Esophagus squamous epithelium (tissue), 5 donors: ENCODE measurements around the gene PCDH9. TPM values are rescaled to one million over a fixed set of nuclear protein-coding genes. Genes with fewer than 3 reads are reported as not detected.

Source experiments
- DNase-seq: peaks from one replicate; lab custom pipeline; 2025; lab: John Stamatoyannopoulos, UW
- H3K27ac ChIP-seq, 4 donors: fragments of 200-600 bp; sonication (generic); one replicate each; pipeline ENCODE4 v1.5.1; 2016 to 2019; ENCODE audit warnings: mild to moderate bottlenecking in 1 of 4
- H3K27me3 ChIP-seq, 4 donors: fragments of 200-600 bp; sonication (generic); 1 replicate in 3 of 4; 2 replicates in 1 of 4; pipeline versions ENCODE4 v1.5.1 to v1.6.0; 2017 to 2021; ENCODE audit warnings: antibody characterized with exemption in 1 of 4
- H3K36me3 ChIP-seq, 3 donors: fragments of 200-600 bp; sonication (generic); one replicate each; pipeline ENCODE4 v1.5.1; 2016 to 2019
- H3K4me1 ChIP-seq, 3 donors: fragments of 200-600 bp; sonication (generic); one replicate each; pipeline ENCODE4 v1.5.1; 2017 to 2019
- H3K4me3 ChIP-seq, 4 donors: fragments of 200-600 bp; sonication (generic); 1 replicate in 3 of 4; 2 replicates in 1 of 4; pipeline ENCODE4 v1.5.1; 2016 to 2019; ENCODE audit warnings: mild to moderate bottlenecking in 2 of 4, moderate library complexity in 1 of 4
- H3K9me3 ChIP-seq, 3 donors: fragments of 200-600 bp; sonication (generic); one replicate each; pipeline ENCODE4 v1.5.1; 2016 to 2019
- POLR2A ChIP-seq, 4 donors: fragments of 450-650 bp; IDR thresholded peaks; one replicate each; pipeline ENCODE4 v1.6.1; 2017; ENCODE audit warnings: antibody characterized with exemption in 4 of 4, mild to moderate bottlenecking in 4 of 4, moderate library complexity in 3 of 4
- WGBS, 2 donors: methylation state at CpG; one replicate each; pipeline ENCODE4 v1.1.5; 2018; 5-methylcytosine and 5-hydroxymethylcytosine counted together
- intact Hi-C: fragments of 100-400 bp; cut with DNase I; formaldehyde crosslinking; loops from one replicate; pipeline ENCODE4 v1.15.0; 2022
- total RNA-seq, 4 donors: library from RNA; depleted of rRNA; stranded (reverse); fragments of >200 nt; gene quantifications; one replicate each; pipeline ENCODE4 v1.1.0, GENCODE V29; 2016
- TF ChIP-seq, protein P1 (sequence below), 6 experiments: fragments of 450-650 bp in 4 of 6; fragments of 200-600 bp in 2 of 6; sonication (generic) in 2 of 6; IDR thresholded peaks; one replicate each; pipeline ENCODE4 v1.5.1; 2016 to 2019; ENCODE audit warnings: antibody characterized with exemption in 6 of 6, mild to moderate bottlenecking in 4 of 6, moderate library complexity in 4 of 6
- donor health status: DM: yes; HTN: yes; CAD: no.

PCDH9 gene
- total RNA-seq, 4 donors from 2014 or later, result 0.04 to 1.9 (median 0.45) TPM

- H3K27ac ChIP-seq, result no peak overlapping the region
- H3K4me1 ChIP-seq, result peaks cover 0 to 9% (median 0%) of the 10 kb centered on the region in 3 donors
- H3K36me3 ChIP-seq, result no peaks in the 10 kb centered on the region
- intact Hi-C loops, result no loop called here
- H3K4me3 ChIP-seq, result no peak overlapping the region
- H3K9me3 ChIP-seq, result no peaks in the 10 kb centered on the region
- TF ChIP-seq POLR2A (IDR thresholded peaks at IDR 0.05), result no peak
- H3K27me3 ChIP-seq, result no peaks in the 10 kb centered on the region
- WGBS, 2 donors, result 80 to 88% methylated on average over 1 of the region's 1 CpG
- no peak for DNase-seq
These were observed 233.6 kb downstream of the PCDH9 start for GRCh38 chr13:66996503-66996902.

DNA sequence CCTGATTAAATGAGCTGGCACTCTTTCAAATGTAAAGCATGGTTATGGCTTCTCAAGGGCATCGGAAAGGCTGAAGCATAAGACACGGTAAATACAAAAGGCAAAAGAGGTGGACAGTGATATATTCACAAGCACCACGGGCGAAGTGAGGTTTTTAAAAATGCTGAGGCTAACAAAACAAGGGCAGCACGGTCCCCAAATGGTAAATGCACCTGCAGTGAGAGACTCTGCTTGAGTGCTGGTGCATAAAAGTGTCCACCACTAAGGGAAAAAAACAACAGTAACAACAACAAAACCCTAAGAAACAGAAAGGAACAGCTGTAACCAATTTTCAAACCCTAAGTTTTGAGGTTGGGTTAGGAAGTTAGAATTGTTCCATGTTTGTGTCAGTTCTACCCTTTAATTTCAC is 234.9 kb downstream of the PCDH9 start:
- Histone ChIP-seq H3K27me3 (no peaks in the 10 kb centered on the region), H3K9me3 (no peaks in the 10 kb centered on the region), H3K27ac (no peak overlapping the region), H3K36me3 (no peaks in the 10 kb centered on the region), H3K4me1 (peaks cover 0 to 9% (median 0%) of the 10 kb centered on the region in 3 donors), H3K4me3 (no peak overlapping the region)
- no peak for TF ChIP-seq POLR2A (IDR thresholded peaks at IDR 0.05)
- TF ChIP-seq, protein P1, sequence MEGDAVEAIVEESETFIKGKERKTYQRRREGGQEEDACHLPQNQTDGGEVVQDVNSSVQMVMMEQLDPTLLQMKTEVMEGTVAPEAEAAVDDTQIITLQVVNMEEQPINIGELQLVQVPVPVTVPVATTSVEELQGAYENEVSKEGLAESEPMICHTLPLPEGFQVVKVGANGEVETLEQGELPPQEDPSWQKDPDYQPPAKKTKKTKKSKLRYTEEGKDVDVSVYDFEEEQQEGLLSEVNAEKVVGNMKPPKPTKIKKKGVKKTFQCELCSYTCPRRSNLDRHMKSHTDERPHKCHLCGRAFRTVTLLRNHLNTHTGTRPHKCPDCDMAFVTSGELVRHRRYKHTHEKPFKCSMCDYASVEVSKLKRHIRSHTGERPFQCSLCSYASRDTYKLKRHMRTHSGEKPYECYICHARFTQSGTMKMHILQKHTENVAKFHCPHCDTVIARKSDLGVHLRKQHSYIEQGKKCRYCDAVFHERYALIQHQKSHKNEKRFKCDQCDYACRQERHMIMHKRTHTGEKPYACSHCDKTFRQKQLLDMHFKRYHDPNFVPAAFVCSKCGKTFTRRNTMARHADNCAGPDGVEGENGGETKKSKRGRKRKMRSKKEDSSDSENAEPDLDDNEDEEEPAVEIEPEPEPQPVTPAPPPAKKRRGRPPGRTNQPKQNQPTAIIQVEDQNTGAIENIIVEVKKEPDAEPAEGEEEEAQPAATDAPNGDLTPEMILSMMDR (IDR thresholded peaks at IDR 0.05), result no peak
- intact Hi-C loops, result no loop called here
- WGBS, 2 donors, result 64 to 73% methylated on average over 5 of the region's 5 CpGs
- no peak for DNase-seq

DNA sequence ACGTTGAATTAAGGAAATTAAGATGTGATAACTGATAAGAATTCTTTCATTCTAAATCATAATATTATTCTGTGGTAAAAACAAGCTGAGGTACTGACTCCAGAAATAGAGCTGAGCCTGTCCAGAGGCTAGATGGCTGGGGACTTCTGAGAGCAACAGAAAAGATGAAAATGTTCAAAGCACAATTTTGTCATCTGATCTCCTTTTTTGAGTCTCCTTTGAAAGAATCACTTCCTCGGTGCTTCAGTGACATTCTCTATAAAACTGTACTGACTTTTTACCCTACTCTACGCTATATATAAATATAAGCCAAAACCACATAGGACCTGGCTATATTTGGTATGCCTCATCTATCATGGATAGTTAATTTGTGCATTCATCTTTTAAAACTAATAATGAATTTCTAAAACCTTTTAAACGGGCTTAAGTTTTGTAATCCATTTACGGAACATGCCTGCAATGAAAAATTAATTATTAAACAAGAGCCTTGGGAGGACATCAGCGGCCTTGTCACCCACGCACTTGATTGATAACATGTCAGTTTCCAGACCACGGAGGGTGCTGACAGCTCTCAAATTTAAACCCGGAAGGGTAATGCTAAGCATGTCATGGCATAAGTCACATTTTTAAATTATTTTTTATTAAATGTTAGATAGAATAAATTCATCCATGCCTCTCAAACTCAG is 235.5 kb downstream of the PCDH9 start:
- intact Hi-C loops, result no loop called here
- no peaks in the 10 kb centered on the region for H3K9me3 ChIP-seq
- no peaks in the 10 kb centered on the region for H3K27me3 ChIP-seq
- TF ChIP-seq, protein P1 (IDR thresholded peaks at IDR 0.05), result no peak
- TF ChIP-seq POLR2A (IDR thresholded peaks at IDR 0.05), result no peak
- 42 to 55% methylated on average over 9 of the region's 9 CpGs for WGBS, 2 donors
- no peak for DNase-seq
- no peak overlapping the region for H3K27ac ChIP-seq
- no peaks in the 10 kb centered on the region for H3K36me3 ChIP-seq
- H3K4me1 ChIP-seq, result peaks cover 0 to 9% (median 0%) of the 10 kb centered on the region in 3 donors
- H3K4me3 ChIP-seq, result peak overlapping the region in 2 of 4 donors; percentile 16 to 42

GRCh38 chr13:66994097-66994496 is 236.0 kb downstream of the PCDH9 start:
- TF ChIP-seq, protein P1 (IDR thresholded peaks at IDR 0.05), result peak in 3 of 6 experiments; percentile 15 to 28 (median 20)
- no peak for TF ChIP-seq POLR2A (IDR thresholded peaks at IDR 0.05)
- no peaks in the 10 kb centered on the region for H3K36me3 ChIP-seq
- DNase-seq, result no peak
- H3K27ac ChIP-seq, result no peak overlapping the region
- H3K27me3 ChIP-seq, result no peaks in the 10 kb centered on the region
- H3K4me3 ChIP-seq, result peak overlapping the region in 2 of 4 donors; percentile 16 to 42
- intact Hi-C loops, result no loop called here
- no peaks in the 10 kb centered on the region for H3K9me3 ChIP-seq
- 17 to 40% methylated on average over 9 to 13 of the region's 13 CpGs for WGBS, 2 donors
- H3K4me1 ChIP-seq, result peaks cover 0 to 9% (median 0%) of the 10 kb centered on the region in 3 donors

DNA sequence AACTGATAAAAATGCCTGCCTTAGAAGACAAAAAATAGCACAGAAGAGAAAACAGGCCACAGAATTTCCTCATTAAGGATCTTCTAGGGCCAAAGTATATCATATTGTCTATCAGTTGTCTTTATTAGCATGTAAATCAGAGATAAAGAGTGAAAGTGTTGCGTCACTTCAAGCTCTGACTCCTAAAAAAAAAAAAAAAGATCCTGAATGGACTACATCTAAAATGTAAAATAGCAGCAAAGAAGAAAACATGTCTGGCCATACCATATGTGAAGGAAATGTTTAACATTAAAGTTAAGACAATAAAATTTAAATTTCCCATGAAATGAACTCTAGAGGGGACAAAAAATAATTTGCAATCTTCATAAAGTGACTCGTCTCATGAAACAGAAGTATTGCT is 237.4 kb downstream of the PCDH9 start:
- Histone ChIP-seq H3K36me3 (no peaks in the 10 kb centered on the region), H3K4me1 (peaks cover 0 to 9% (median 0%) of the 10 kb centered on the region in 3 donors), H3K4me3 (no peak overlapping the region), H3K9me3 (no peaks in the 10 kb centered on the region), H3K27me3 (no peaks in the 10 kb centered on the region), H3K27ac (no peak overlapping the region)
- intact Hi-C loops, result no loop called here
- no peak for TF ChIP-seq POLR2A (IDR thresholded peaks at IDR 0.05)
- TF ChIP-seq, protein P1 (IDR thresholded peaks at IDR 0.05), result no peak
- DNase-seq, result no peak
- 81 to 85% methylated on average over 2 of the region's 2 CpGs for WGBS, 2 donors
